GM03348 (cell line): ENCODE measurements around the gene COG1.
A peak's percentile ranks its signal among the peaks of the same experiment; 100 is the strongest.

Experiments used
- DNase-seq: peaks from one replicate; pipeline ENCODE4 v3.0.0; 2012; ENCODE audit warnings: low spot score

COG1 gene

GRCh38 chr17:73172252-73172651 lies 20.6 kb upstream of the COG1 start:
- no peak for DNase-seq

- DNase-seq: no peak
These were observed 18.7 kb upstream of the COG1 start for GRCh38 chr17:73174126-73174525.

GRCh38 chr17:73175962-73176565 lies 16.8 kb upstream of the COG1 start:
- DNase-seq: no peak

GRCh38 chr17:73179387-73179786 lies 13.5 kb upstream of the COG1 start:
- no peak for DNase-seq

- no peak for DNase-seq
These were observed 13.0 kb upstream of the COG1 start for GRCh38 chr17:73179878-73180277.

- no peak for DNase-seq
These were observed 10.1 kb upstream of the COG1 start for GRCh38 chr17:73182616-73183310.

- DNase-seq: no peak
These were observed 8.5 kb upstream of the COG1 start for GRCh38 chr17:73184136-73184993.

- DNase-seq: no peak
These were observed 6.4 kb upstream of the COG1 start for GRCh38 chr17:73186283-73187050.

GRCh38 chr17:73187203-73187769 lies 5.6 kb upstream of the COG1 start:
- DNase-seq: no peak

- DNase-seq: peak; percentile 40
These were observed 4.8 kb upstream of the COG1 start for GRCh38 chr17:73188011-73188410.

GRCh38 chr17:73189417-73190099 lies 3.3 kb upstream of the COG1 start:
- peak; percentile 57 for DNase-seq

- DNase-seq: peak; percentile 80
These were observed 1.2 kb upstream of the COG1 start for GRCh38 chr17:73191443-73192205.

- peak; percentile 93 for DNase-seq
These were observed 505 bp upstream of the COG1 start for GRCh38 chr17:73192206-73192893.

- peak; percentile 21 for DNase-seq
These were observed 1.8 kb downstream of the COG1 start for GRCh38 chr17:73194514-73195222.

- DNase-seq: peak; percentile 63
These were observed 3.6 kb downstream of the COG1 start for GRCh38 chr17:73196500-73196899.

- DNase-seq: no peak
These were observed 4.3 kb downstream of the COG1 start for GRCh38 chr17:73197161-73197560.

GRCh38 chr17:73198201-73198929 lies 5.5 kb downstream of the COG1 start:
- DNase-seq: no peak

- DNase-seq: no peak
These were observed 6.0 kb downstream of the COG1 start for GRCh38 chr17:73198930-73199260.
